Measurements from ENCODE around the gene OTUD7B. TPM values are rescaled to one million over a fixed set of nuclear protein-coding genes. Genes with fewer than 3 reads are reported as not detected.
"Not testable (repeated sequence)": the region's sequence is repeated elsewhere in the genome, so short reads cannot be mapped to it uniquely, and the experiment has no call there.

OTUD7B gene
- 6.0 and 11.9 TPM in 2 replicates for total RNA-seq (2014; rRNA removed; shearing (Covaris generic))

DNA sequence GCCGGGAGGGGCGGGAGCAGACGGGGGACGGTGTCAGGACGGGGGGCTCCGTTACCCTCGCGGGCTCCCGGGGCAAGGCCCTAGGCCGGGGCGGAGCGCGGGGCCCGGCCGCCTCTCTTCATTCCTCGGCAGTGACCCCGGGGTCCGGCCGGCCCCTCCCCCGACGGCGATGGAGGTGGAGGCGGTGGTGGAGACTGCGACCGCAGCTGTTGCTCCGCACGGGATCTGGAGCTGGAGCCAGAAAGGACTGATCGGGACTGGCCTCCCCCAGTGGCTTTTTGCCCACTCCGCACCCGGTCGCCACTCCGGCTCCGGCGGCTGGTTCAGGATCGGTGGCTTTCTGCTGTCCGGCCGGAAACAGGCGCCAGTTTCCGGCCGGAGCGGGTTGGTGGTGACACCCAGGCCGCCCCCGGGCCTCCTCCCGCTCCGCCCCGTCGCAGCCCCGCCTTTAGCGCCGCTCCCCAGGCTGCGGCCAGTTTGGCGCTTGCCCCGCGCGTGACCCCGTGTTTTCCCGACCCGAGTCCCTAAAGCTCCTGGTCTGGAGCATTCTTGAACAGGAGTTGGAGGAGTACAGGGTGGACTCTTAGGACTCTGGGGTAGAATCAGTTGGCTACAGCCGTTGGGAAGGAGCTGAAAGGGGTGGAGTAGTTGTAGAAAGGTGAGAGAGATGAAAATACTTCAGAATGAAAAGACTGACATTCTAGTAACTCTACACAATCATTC is at the start of gene OTUD7B:
Gene OTUD7B (minus strand): TSS at position 334 of the 723 bp plus-strand sequence. CDS start 33,216 bp downstream, outside the sequence.
- peak; percentile 86 for DNase-seq (ENCODE audit: low spot score)
- in situ Hi-C loops (cut with HindIII; ENCODE audit: low sequenced_read_pairs) = no loop called here

DNA sequence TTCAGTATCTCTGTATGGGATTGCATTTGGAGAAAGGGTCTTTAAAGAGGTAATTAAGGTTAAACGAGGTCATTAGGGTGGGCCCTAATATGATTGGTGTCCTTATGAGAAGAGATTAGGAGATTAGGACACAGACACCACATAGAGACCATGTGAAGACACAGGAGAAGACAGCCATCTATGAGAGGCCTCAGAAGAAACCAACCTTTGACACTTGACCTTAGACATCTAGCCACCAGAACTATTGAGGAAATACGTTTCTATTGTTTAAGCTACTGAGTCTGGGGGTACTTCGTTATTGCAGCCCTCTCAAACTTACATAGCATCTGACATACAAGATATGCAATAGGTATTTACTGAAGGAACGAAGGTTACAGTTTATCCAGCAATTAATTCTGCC is 49.7 kb upstream of the OTUD7B start:
- in situ Hi-C loops (cut with HindIII; ENCODE audit: low sequenced_read_pairs) = loop anchor here (25.0 kb wide), 1 partner anchor 173 kb away; the partner anchor contains the start of gene BOLA1
- no peak for DNase-seq (ENCODE audit: low spot score)

DNA sequence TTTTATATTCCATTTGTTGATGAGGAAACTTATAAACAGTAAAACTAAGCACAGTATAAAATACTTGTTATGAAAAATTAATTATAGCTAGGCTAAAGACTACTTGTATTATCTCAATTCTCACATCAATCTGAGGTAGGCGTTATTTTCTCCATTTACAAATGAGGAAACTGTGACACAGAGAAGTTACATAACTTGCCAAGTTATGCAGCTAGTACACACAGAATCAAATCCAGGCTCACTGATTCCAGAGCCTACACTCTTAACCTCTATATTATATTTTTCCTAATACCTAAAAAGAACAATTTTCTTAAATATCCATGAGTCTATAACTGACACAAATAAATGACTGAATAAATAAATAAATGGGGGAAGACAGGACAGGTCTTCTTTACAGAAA is 45.9 kb upstream of the OTUD7B start:
- in situ Hi-C loops (cut with HindIII; ENCODE audit: low sequenced_read_pairs) = loop anchor here (25.0 kb wide), 1 partner anchor 169 kb away; the partner anchor contains the start of gene BOLA1

DNA sequence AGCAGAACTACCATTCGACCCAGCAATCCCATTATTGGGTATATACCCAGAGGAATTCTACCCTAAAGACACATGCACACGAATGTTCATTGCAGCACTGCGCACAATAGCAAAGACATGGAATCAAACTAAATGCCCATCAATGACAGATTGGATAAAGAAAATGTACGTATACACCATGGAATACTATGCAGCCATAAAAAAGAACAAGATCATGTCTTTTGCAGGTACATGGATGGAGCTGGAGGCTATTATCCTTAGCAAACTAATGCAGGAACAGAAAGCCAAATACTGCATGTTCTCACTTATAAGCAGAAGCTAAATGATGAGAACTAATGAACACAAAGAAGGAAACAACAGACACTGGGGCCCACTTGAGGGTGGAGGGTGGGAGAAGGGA is 45.0 kb upstream of the OTUD7B start:
- in situ Hi-C loops (cut with HindIII; ENCODE audit: low sequenced_read_pairs) = loop anchor here (25.0 kb wide), 1 partner anchor 168 kb away; the partner anchor contains the start of gene BOLA1
- not testable (repeated sequence) for DNase-seq (ENCODE audit: low spot score)

More for the DNA sequence above, 45.9 kb upstream of the OTUD7B start:
- no peak for DNase-seq (ENCODE audit: low spot score)

DNA sequence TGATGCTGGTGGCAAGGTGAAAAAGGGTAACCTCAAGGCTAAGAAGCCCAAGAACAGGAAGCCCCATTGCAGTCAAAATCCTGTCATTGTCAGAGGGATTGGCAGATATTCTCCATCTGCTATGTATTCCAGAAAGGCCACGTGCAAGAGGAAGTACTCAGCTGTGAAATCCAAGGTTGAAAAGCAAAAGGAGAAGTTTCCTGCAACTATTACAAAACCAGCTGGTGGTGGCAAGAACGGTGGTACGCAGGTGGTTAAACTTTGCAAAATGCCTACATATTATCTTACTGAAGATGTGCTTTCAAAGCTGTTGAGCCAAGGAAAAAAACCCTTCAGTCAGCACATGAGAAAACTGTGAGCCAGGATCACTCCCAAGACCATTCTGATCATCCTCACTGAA is 43.4 kb upstream of the OTUD7B start:
- no peak for DNase-seq (ENCODE audit: low spot score)
- in situ Hi-C loops (cut with HindIII; ENCODE audit: low sequenced_read_pairs) = loop anchor here (25.0 kb wide), 1 partner anchor 167 kb away; the partner anchor contains the start of gene BOLA1

DNA sequence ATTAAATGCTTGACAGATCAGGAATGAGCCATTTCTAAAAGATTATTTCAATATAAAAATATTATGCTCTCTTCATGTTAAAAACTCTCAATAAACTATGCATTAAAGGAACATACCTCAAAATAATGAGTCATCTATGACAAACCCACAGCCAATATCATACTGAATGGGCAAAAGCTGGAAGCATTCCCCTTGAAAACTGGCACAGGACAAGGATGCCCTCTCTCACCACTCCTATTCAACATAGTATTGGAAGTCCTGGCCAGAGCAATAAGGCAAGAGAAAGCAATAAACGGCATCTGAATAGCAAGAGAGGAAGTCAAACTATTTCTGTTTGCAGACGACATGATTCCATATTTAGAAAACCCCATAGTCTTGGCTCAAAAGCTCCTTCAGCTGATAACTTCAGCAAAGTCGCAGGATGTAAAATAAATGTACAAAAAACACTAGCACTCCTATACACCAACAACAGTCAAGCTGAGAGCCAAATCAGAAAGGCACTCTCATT is 41.4 kb upstream of the OTUD7B start:
- DNase-seq (ENCODE audit: low spot score) = not testable (repeated sequence)
- in situ Hi-C loops (cut with HindIII; ENCODE audit: low sequenced_read_pairs) = loop anchor here (25.0 kb wide), 1 partner anchor 165 kb away; the partner anchor contains the start of gene BOLA1

DNA sequence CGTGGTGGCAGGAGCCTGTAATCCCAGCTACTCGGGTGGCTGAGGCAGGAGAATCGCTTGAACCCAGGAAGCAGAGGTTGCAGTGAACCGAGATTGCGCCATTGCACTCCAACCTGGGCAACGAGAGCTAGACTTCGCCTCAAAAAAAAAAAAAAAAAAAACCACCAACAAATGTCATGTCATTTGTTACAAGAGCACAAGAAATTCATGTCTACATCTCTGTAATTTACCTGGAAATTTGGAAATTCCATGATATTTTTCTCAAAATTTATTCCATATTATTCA is 40.5 kb upstream of the OTUD7B start:
- no peak for DNase-seq (ENCODE audit: low spot score)
- in situ Hi-C loops (cut with HindIII; ENCODE audit: low sequenced_read_pairs) = loop anchor here (25.0 kb wide), 1 partner anchor 164 kb away; the partner anchor contains the start of gene BOLA1

DNA sequence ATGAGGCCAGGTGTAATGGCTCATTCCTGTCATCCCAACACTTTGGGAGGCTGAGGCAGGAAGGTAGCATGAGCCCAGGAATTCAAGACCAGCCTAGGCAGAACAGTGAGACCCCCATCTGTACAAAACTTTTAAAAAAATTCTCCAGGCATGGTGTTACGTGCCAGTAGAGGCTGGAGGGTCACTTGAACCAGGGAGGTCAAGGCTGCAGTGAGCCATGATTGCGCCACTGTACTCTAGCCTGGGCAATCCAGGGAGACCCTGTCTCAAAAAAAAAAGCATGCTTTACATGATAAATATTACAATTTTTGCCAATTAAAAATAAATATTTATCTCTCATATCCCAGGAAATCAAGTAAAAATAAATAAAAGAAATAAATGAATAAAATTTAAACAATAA is 39.4 kb upstream of the OTUD7B start:
- DNase-seq (ENCODE audit: low spot score) = no peak
- in situ Hi-C loops (cut with HindIII; ENCODE audit: low sequenced_read_pairs) = loop anchor here (25.0 kb wide), 1 partner anchor 163 kb away; the partner anchor contains the start of gene BOLA1

DNA sequence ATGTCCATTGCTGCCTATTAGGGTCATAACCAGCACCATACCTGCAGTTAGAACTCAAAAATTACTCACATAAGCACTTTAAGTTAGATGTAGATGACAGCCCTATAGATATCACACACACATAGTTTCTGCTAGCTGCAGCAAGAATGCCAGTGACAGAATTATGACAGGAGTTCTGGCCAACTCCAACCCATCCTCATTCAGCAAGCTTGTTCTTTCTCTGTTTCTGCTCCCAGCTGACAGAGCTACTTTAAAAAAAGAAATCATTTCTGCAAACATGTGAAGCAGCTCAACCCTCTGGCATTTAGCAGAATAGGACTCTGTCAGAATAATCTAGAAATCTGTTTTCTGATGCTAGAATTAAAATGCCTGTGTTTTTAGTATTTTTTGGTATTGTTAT is 23.8 kb upstream of the OTUD7B start:
- no peak for DNase-seq (ENCODE audit: low spot score)
- in situ Hi-C loops (cut with HindIII; ENCODE audit: low sequenced_read_pairs) = no loop called here

DNA sequence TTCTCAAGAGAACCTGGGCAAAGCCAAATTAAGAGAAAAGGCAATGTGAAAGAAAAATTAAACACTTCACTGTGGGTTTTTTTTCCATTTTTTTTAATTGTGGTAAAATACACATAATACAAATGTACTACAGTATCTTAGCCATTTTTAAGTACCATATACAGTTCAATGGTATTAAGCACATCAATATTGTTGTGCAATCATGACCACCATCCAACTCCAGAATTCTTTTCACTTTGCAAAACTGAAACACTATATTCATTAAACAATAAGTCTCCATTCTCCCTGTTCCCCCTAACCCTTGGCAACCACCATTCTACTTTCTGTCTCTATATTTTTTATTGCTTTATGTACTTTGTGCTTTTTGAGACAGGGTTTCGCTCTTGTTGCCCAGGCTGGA is 17.8 kb upstream of the OTUD7B start:
- in situ Hi-C loops (cut with HindIII; ENCODE audit: low sequenced_read_pairs) = no loop called here
- no peak for DNase-seq (ENCODE audit: low spot score)

DNA sequence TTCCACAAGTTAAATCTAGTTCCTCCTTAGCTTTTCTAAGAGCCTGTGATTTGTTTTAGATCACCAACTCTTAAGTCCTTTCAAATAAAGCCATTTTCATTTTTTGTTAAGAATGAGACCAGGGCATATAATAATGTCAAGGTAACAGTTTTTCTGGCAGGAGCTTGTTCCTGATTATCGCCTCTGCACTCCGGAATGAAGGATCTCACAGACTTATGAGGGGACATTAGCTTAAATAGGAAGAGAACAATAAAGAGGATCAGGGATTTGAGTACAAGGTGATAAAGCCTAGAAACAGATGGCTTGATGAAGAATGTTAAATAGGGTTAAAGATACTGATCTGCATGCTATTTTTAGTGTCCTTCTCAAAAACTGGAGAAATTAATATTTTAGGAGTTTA is 13.6 kb upstream of the OTUD7B start:
- in situ Hi-C loops (cut with HindIII; ENCODE audit: low sequenced_read_pairs) = no loop called here
- DNase-seq (ENCODE audit: low spot score) = no peak

DNA sequence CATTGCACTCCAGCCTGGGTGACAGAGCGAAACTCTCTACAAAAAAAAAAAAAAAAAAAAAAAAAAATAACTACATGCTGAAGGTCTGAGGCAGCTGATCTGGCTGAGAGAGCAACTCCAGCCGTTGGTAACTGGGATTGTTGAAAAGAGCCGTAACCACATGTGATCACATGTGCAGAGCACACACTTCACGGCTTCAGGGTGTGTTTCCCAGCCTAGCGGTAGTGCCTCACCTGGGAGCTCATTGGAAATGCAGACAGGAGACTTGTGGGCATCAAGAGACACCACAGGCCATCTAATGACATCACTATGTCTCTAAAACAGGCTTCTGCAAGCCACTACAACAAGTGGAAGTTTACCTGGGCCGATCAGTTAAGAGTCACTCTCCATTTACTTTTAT is 11.8 kb upstream of the OTUD7B start:
- in situ Hi-C loops (cut with HindIII; ENCODE audit: low sequenced_read_pairs) = no loop called here
- DNase-seq (ENCODE audit: low spot score) = no peak

DNA sequence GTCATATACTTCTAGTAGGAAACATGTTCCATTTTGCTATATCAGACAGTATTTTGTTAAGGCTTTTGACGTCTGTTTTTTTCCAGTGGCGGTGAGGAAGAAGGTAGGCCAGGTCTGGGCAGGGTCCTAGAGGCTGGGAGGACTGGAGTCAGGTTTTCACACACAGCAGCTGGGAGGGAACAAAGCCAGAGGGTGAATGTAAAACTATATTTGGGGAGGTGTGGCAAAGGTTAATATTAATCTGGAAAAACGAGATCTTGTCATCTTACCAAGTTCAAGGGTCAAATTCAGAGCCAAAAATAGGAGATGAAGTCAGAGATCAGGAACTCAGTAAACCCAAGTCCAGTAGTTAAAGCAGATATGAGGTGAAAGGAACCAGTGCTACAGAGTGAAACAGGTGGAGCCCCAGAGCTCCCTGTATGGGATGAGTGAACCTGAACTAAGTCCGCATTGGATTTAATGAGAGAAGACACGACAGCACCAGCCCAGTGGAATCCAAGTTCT is 10.7 kb upstream of the OTUD7B start:
- in situ Hi-C loops (cut with HindIII; ENCODE audit: low sequenced_read_pairs) = no loop called here

DNA sequence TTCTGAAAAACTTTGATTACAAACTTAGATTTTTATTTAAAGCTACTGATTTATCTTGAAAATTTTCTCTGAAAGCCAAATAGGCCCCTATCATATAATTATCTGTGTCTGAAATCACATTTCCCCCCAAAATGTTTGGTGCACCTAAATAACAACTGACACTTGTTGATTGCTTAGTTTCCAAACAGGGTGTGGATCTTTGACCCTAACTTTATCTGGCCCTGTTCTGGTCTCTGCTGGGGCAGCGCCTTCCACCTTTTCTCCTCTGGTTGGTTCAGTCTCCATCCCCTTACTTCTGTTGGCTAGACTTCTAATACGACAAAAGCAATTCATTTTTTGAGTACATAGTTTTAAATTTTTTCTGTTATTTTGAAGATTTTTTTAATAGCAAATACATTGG is 10.2 kb upstream of the OTUD7B start:
- DNase-seq (ENCODE audit: low spot score) = no peak
- in situ Hi-C loops (cut with HindIII; ENCODE audit: low sequenced_read_pairs) = no loop called here

More for the DNA sequence above, 10.7 kb upstream of the OTUD7B start:
- DNase-seq (ENCODE audit: low spot score) = no peak

DNA sequence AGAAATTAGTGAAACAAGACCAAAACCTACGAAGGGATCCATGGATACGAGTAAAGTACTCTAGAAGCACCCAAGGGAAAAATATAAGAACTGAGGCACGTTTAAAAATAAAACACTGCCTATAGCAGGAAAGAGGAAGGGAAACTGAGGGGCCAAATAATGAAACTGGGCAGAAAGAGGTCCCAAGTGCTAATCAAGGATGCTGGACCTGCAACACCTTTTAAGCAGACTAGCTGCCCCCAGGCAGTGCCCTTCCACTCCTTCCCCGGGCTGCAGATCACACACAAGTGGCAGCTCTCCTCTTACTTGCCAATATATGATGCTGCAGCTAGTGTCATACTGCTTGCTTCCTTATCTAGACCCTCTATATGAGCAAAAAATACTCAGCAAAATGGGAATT is 7.6 kb upstream of the OTUD7B start:
- in situ Hi-C loops (cut with HindIII; ENCODE audit: low sequenced_read_pairs) = no loop called here

DNA sequence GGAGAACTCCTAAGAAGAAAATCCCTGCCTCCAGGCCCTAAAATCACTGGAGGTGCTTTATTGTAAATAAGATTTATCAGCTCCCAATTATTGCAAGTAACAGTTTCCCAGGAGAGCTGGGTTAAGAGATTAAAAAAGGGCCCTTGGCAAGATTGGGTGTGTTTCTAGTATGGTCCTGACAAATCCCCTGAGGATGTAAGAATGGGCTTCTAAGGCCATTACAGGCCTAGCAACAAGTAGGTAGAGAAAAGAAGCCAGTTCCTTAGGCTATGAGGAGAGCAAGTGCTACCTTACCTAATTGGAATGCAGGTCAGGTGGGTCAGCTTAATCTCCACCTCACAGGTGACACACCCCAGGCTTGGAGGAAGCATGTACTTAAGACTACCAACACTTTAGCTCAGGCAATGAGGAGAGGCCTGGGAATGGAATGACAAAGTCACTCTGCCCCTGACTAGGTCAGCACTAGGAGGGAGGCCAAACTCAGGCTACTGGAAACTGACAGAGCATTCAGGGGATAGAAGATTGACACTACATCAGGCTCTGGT is 6.8 kb upstream of the OTUD7B start:
- DNase-seq (ENCODE audit: low spot score) = no peak

More for the DNA sequence above, 7.6 kb upstream of the OTUD7B start:
- DNase-seq (ENCODE audit: low spot score) = no peak

DNA sequence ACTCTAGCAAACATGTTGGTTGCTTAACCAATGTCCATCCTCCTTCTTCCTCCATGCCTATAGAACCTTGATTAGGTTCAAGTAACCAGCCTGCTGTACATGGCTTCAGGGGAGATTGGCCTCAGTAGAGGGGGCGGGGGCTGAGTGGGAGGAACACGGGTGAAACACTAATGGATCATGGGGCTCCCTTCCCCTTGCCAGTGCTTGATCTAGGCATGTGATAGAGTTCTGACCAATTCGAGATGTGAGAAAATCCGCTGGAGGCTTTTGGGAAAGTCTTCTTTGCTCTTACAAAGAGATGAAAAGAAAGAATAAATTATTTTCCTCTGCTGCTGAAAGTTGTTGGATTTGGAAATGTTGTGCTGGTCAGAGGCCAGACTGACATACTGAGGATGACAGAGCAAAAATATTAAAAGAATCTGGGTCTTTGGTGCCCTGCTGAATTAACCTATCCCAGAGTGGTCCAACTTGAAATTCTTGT is 5.2 kb upstream of the OTUD7B start:
- DNase-seq (ENCODE audit: low spot score) = no peak
- in situ Hi-C loops (cut with HindIII; ENCODE audit: low sequenced_read_pairs) = no loop called here

More for the DNA sequence above, 6.8 kb upstream of the OTUD7B start:
- in situ Hi-C loops (cut with HindIII; ENCODE audit: low sequenced_read_pairs) = no loop called here

DNA sequence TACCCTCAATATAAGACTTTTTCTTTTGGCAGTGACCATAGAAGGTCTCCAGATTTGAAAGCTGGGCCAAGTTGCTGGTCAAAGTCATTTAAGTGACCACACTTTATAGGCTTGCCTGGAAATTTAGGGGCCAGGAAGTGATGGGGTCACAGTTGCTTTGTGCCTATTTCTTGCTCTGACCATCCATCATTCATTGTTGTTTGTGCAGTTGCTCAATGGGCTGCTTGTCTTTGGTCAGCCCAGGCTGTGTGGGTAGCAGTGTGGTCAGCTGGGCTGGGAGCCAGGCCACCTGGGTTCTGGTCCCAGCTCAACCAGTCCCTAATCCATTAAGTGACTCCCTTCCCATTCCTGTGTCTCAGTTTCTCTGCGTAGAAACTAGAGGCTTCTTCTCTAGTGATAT is 2.1 kb upstream of the OTUD7B start:
- in situ Hi-C loops (cut with HindIII; ENCODE audit: low sequenced_read_pairs) = no loop called here
- no peak for DNase-seq (ENCODE audit: low spot score)

DNA sequence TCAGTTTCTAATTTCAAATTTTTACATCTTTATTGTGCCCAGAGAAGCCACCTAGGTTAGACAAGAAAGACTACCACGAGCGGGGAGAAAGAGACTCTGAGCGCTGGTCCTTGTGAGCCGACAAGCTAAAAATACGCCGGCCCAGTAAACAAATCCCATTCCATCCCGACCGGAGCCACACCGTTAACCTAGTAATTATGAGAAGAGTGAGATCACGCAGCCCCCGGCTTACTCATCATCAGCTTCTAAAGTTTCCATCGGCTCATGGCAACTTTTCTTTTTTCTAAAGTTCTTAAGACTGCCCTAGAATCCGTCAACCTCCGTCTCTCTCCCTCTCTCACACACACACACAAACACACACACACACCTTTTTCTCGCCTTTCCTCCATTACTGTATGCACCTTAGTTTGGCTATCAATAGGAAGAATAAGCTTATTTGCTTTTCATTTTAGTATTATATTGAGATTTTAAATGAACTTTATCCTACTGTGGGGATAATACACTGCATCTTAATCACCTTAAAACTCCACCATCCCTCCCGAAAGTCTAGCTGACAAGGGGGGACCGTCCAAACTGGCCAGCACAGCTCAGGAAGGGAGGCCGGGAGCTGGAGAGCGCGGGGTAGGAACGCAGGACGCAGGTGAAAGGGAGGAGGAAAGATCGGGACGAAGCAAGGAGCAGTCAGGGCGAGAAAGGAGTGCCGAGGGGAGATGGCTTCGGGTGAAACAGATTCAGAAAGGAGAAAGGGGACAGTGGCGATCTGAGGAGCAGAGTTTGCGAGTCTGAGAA is 728 bp downstream of the OTUD7B start:
- in situ Hi-C loops (cut with HindIII; ENCODE audit: low sequenced_read_pairs) = no loop called here
- DNase-seq (ENCODE audit: low spot score) = peak; percentile 70
